Type B pancreatic cell (in vitro differentiated cells): ENCODE data around the gene ARL13B. TPM values are rescaled to one million over a fixed set of nuclear protein-coding genes. Genes with fewer than 3 reads are reported as not detected.

Experiments used
- DNase-seq: peaks from one replicate; pipeline ENCODE4 v3.0.0; 2021; ENCODE audit warnings: mixed read lengths; ENCODE audit not compliant: unreplicated experiment; ENCODE audit errors: extremely low spot score
- H3K27ac Mint-ChIP-seq: 2 replicates; pipeline ENCODE4 v1.8.0; 2021; ENCODE audit warnings: mild to moderate bottlenecking, mixed read lengths
- H3K27me3 Mint-ChIP-seq: 2 replicates; pipeline ENCODE4 v1.8.0; 2021; ENCODE audit warnings: mixed read lengths
- H3K36me3 Mint-ChIP-seq: 2 replicates; pipeline ENCODE4 v1.8.0; 2021; ENCODE audit warnings: mixed read lengths
- H3K4me1 Mint-ChIP-seq: one replicate; pipeline ENCODE4 v1.8.0; 2021; ENCODE audit warnings: mixed read lengths; ENCODE audit not compliant: unreplicated experiment
- H3K4me3 Mint-ChIP-seq: 2 replicates; pipeline ENCODE4 v1.8.0; 2021; ENCODE audit warnings: mild to moderate bottlenecking, mixed read lengths
- H3K9me3 Mint-ChIP-seq: 2 replicates; pipeline ENCODE4 v1.8.0; 2021; ENCODE audit warnings: mixed read lengths
- CTCF ChIP-seq: fragments of 200-600 bp; sonication (generic); conservative IDR thresholded peaks from 2 replicates; pipeline ENCODE4 v1.5.0; 2021; ENCODE audit warnings: antibody characterized with exemption, mild to moderate bottlenecking
- total RNA-seq: library from RNA; stranded (reverse); gene quantifications from 2 replicates; pipeline ENCODE4 v1.2.1, GENCODE V29; 2021; ENCODE audit warnings: low replicate concordance

The ARL13B gene
- total RNA-seq, 1 donor from 2014 or later: 12.8 TPM

- Mint-ChIP-seq H3K36me3 (no peaks in the 10 kb centered on the region), H3K4me1 (peaks cover 16% of the 10 kb centered on the region), H3K9me3 (no peaks in the 10 kb centered on the region), H3K27ac (no peak overlapping the region), H3K27me3 (no peaks in the 10 kb centered on the region), H3K4me3 (no peak overlapping the region)
- DNase-seq: no peak
- TF ChIP-seq CTCF: no peak
These were observed 8.8 kb downstream of the ARL13B start for GRCh38 chr3:93988764-93989163.

- Mint-ChIP-seq H3K9me3 (no peaks in the 10 kb centered on the region), H3K36me3 (no peaks in the 10 kb centered on the region), H3K27ac (no peak overlapping the region), H3K27me3 (no peaks in the 10 kb centered on the region), H3K4me1 (peaks cover 16% of the 10 kb centered on the region), H3K4me3 (no peak overlapping the region)
- no peak for DNase-seq
- no peak for TF ChIP-seq CTCF
These were observed 9.3 kb downstream of the ARL13B start for GRCh38 chr3:93989241-93989640.

GRCh38 chr3:93991631-93992030 lies 11.7 kb downstream of the ARL13B start:
- H3K4me3 Mint-ChIP-seq: no peak overlapping the region
- H3K4me1 Mint-ChIP-seq: peaks cover 16% of the 10 kb centered on the region
- no peaks in the 10 kb centered on the region for H3K27me3 Mint-ChIP-seq
- DNase-seq: no peak
- H3K9me3 Mint-ChIP-seq: no peaks in the 10 kb centered on the region
- peaks cover under 1% of the 10 kb centered on the region for H3K36me3 Mint-ChIP-seq
- TF ChIP-seq CTCF: no peak
- no peak overlapping the region for H3K27ac Mint-ChIP-seq

- H3K4me3 Mint-ChIP-seq: no peak overlapping the region
- peaks cover 4% of the 10 kb centered on the region for H3K36me3 Mint-ChIP-seq
- H3K27me3 Mint-ChIP-seq: no peaks in the 10 kb centered on the region
- H3K27ac Mint-ChIP-seq: no peak overlapping the region
- peaks cover 16% of the 10 kb centered on the region for H3K4me1 Mint-ChIP-seq
- no peak for TF ChIP-seq CTCF
- no peaks in the 10 kb centered on the region for H3K9me3 Mint-ChIP-seq
- no peak for DNase-seq
These were observed 12.3 kb downstream of the ARL13B start for GRCh38 chr3:93992207-93992606.

GRCh38 chr3:93994056-93994455 lies 14.1 kb downstream of the ARL13B start:
- no peak for DNase-seq
- Mint-ChIP-seq H3K4me1 (peaks cover 5% of the 10 kb centered on the region), H3K27ac (no peak overlapping the region), H3K4me3 (no peak overlapping the region), H3K36me3 (peaks cover 4% of the 10 kb centered on the region), H3K9me3 (no peaks in the 10 kb centered on the region), H3K27me3 (no peaks in the 10 kb centered on the region)
- no peak for TF ChIP-seq CTCF

- Mint-ChIP-seq H3K27me3 (no peaks in the 10 kb centered on the region), H3K36me3 (peaks cover 8% of the 10 kb centered on the region)
These were observed 21.2 kb downstream of the ARL13B start for GRCh38 chr3:94001191-94001590.

More at GRCh38 chr3:94001191-94001590, 21.2 kb downstream of the ARL13B start:
- no peak overlapping the region for H3K27ac Mint-ChIP-seq
- H3K4me1 Mint-ChIP-seq: peaks cover 6% of the 10 kb centered on the region
- TF ChIP-seq CTCF: no peak
- no peak overlapping the region for H3K4me3 Mint-ChIP-seq
- no peaks in the 10 kb centered on the region for H3K9me3 Mint-ChIP-seq
- DNase-seq: no peak
